ENCODE measurements around the gene ITPR1. TPM values are rescaled to one million over a fixed set of nuclear protein-coding genes. Genes with fewer than 3 reads are reported as not detected.

ITPR1 gene
- polyA plus RNA-seq, 1 donor = 12.7 TPM

GRCh38 chr3:4835616-4836043, 342.5 kb downstream of the ITPR1 start:
- WGBS (ENCODE audit: insufficient coverage, low lambda C conversion rate) = 83% methylated on average over 1 of the region's 3 CpGs

GRCh38 chr3:4836516-4836915, 343.4 kb downstream of the ITPR1 start:
- Histone ChIP-seq H3K27me3 (ENCODE audit: control insufficient read depth, insufficient read depth, low read length) (no peaks in the 10 kb centered on the region), H3K27ac (ENCODE audit: low read length) (no peak overlapping the region), H3K4me3 (ENCODE audit: low read length) (no peak overlapping the region), H3K9me3 (ENCODE audit: control insufficient read depth, low read depth, low read length) (no peaks in the 10 kb centered on the region), H3K4me1 (ENCODE audit: control insufficient read depth, insufficient read depth, low read length) (no peaks in the 10 kb centered on the region), H3K36me3 (ENCODE audit: control insufficient read depth, insufficient read depth, low read length) (no peaks in the 10 kb centered on the region)
- no peak for DNase-seq
- WGBS (ENCODE audit: insufficient coverage, low lambda C conversion rate) = no CpG with 5 or more reads among the region's 2 CpGs

More at GRCh38 chr3:4835616-4836043, 342.5 kb downstream of the ITPR1 start:
- no peaks in the 10 kb centered on the region for H3K4me1 ChIP-seq (ENCODE audit: control insufficient read depth, insufficient read depth, low read length)
- H3K4me3 ChIP-seq (ENCODE audit: low read length) = no peak overlapping the region
- H3K9me3 ChIP-seq (ENCODE audit: control insufficient read depth, low read depth, low read length) = no peaks in the 10 kb centered on the region
- no peaks in the 10 kb centered on the region for H3K36me3 ChIP-seq (ENCODE audit: control insufficient read depth, insufficient read depth, low read length)
- H3K27ac ChIP-seq (ENCODE audit: low read length) = no peak overlapping the region
- no peak for DNase-seq
- no peaks in the 10 kb centered on the region for H3K27me3 ChIP-seq (ENCODE audit: control insufficient read depth, insufficient read depth, low read length)

DNA sequence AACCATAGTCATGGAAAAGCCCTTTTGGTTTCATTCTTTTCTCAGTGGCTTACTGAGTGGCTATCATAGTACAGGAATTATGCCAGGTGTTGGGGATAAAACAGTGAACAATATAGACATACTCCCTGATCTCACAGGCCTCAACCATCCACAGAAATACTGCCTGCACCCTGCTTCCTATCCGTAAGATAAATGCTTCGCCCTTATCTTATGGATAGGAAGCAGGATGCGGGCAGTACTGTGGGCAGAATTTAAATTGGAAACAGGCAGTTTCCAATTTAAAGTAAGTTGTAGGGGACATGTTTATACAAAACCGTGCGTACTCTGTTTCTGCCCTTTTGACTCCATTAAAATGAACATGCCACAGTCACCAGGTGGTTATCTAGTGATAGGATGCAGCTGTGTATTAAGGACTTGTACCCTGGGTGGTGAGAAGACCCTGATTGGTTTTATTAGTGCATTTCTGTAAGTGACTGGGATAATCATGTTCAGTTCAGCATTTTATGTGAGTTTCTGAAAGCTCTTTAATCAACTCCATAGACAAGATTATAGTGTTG, 344.3 kb downstream of the ITPR1 start:
- Histone ChIP-seq H3K4me1 (ENCODE audit: control insufficient read depth, insufficient read depth, low read length) (no peaks in the 10 kb centered on the region), H3K9me3 (ENCODE audit: control insufficient read depth, low read depth, low read length) (no peaks in the 10 kb centered on the region), H3K27ac (ENCODE audit: low read length) (no peak overlapping the region), H3K4me3 (ENCODE audit: low read length) (no peak overlapping the region), H3K27me3 (ENCODE audit: control insufficient read depth, insufficient read depth, low read length) (no peaks in the 10 kb centered on the region), H3K36me3 (ENCODE audit: control insufficient read depth, insufficient read depth, low read length) (no peaks in the 10 kb centered on the region)
- no CpG with 5 or more reads among the region's 5 CpGs for WGBS (ENCODE audit: insufficient coverage, low lambda C conversion rate)
- DNase-seq = no peak

DNA sequence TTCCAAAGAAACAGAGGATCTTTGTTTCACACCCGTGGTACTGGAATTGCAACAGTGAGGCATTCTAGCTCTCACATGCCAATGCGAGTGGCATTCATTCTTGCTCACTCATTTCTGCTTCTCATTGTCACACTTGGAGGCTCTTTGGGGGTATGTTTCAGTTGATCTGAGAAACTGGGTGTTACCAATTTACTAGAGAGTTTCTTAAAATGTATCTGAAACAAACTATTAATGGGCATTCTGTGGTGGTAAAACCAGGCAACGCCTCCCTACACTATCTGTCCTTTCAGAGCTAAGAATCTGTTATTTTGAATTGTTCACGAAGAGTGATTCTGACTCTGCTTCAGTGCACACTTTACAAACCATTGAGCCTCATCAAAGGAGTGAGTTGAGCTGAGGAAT, 345.5 kb downstream of the ITPR1 start:
- no peak overlapping the region for H3K27ac ChIP-seq (ENCODE audit: low read length)
- no peak for DNase-seq
- no peaks in the 10 kb centered on the region for H3K27me3 ChIP-seq (ENCODE audit: control insufficient read depth, insufficient read depth, low read length)
- no CpG with 5 or more reads among the region's 4 CpGs for WGBS (ENCODE audit: insufficient coverage, low lambda C conversion rate)
- H3K9me3 ChIP-seq (ENCODE audit: control insufficient read depth, low read depth, low read length) = no peaks in the 10 kb centered on the region
- no peak overlapping the region for H3K4me3 ChIP-seq (ENCODE audit: low read length)
- no peaks in the 10 kb centered on the region for H3K36me3 ChIP-seq (ENCODE audit: control insufficient read depth, insufficient read depth, low read length)
- no peaks in the 10 kb centered on the region for H3K4me1 ChIP-seq (ENCODE audit: control insufficient read depth, insufficient read depth, low read length)

DNA sequence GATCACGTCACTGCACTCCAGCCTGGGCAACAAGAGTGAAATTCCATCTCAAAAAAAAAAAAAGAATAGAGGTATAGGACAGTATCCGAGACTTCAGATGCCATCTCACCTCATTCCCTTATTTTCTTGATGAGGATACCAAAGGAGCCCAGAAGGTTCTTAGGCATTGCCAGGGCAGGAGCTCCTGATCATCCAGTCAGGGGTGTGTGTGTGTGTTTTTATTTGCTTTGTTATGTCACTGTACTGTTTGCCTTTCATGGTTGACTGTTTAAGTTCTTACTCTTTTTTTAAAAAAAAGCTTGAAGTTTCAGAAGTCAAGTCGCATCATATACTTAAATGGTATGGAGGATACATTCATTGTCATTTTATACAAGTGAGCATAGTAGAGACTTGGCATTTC, 346.1 kb downstream of the ITPR1 start:
- no CpG with 5 or more reads among the region's 3 CpGs for WGBS (ENCODE audit: insufficient coverage, low lambda C conversion rate)
- no peak overlapping the region for H3K27ac ChIP-seq (ENCODE audit: low read length)
- DNase-seq = no peak
- H3K4me1 ChIP-seq (ENCODE audit: control insufficient read depth, insufficient read depth, low read length) = no peaks in the 10 kb centered on the region
- no peaks in the 10 kb centered on the region for H3K9me3 ChIP-seq (ENCODE audit: control insufficient read depth, low read depth, low read length)
- no peak overlapping the region for H3K4me3 ChIP-seq (ENCODE audit: low read length)
- no peaks in the 10 kb centered on the region for H3K36me3 ChIP-seq (ENCODE audit: control insufficient read depth, insufficient read depth, low read length)
- H3K27me3 ChIP-seq (ENCODE audit: control insufficient read depth, insufficient read depth, low read length) = no peaks in the 10 kb centered on the region

- Histone ChIP-seq H3K9me3 (ENCODE audit: control insufficient read depth, low read depth, low read length) (no peaks in the 10 kb centered on the region), H3K27ac (ENCODE audit: low read length) (no peak overlapping the region), H3K27me3 (ENCODE audit: control insufficient read depth, insufficient read depth, low read length) (no peaks in the 10 kb centered on the region), H3K4me1 (ENCODE audit: control insufficient read depth, insufficient read depth, low read length) (no peaks in the 10 kb centered on the region), H3K4me3 (ENCODE audit: low read length) (no peak overlapping the region), H3K36me3 (ENCODE audit: control insufficient read depth, insufficient read depth, low read length) (no peaks in the 10 kb centered on the region)
- no peak for DNase-seq
- WGBS (ENCODE audit: insufficient coverage, low lambda C conversion rate) = 60% methylated on average over 1 of the region's 3 CpGs
Observed at GRCh38 chr3:4841225-4841624, 348.1 kb downstream of the ITPR1 start.

DNA sequence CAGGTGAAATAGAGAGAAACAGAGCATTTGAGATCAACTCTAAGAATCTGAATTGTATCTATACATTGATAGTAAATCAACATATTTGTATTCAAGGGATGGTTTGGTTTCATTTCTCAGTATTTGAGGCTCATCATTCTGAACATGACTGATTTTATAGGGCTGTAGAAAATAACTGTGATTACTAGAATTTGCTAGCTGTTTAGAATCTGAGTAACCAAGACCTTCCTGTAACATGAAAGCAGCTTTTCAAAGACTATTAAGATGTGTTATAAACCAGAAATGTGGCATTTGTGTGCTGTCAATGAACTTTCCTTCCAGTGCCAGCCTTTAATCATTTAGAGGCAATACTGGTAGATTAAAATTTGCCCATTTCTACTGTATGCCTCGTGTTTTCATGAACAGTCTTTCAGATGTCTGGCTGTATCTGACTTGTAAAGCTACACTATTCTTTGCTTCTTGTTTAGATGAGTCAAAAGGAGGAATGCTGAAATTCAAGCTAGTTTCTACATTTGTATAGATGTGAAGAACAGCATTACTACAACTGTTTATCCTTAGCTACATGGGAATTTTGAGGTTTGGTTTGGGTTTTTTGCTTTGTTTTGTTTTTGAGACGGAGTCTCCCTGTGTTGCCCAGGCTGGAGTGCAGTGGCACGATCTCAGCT, 348.8 kb downstream of the ITPR1 start:
- 83% methylated on average over 1 of the region's 3 CpGs for WGBS (ENCODE audit: insufficient coverage, low lambda C conversion rate)
- H3K27ac ChIP-seq (ENCODE audit: low read length) = no peak overlapping the region
- no peaks in the 10 kb centered on the region for H3K27me3 ChIP-seq (ENCODE audit: control insufficient read depth, insufficient read depth, low read length)

DNA sequence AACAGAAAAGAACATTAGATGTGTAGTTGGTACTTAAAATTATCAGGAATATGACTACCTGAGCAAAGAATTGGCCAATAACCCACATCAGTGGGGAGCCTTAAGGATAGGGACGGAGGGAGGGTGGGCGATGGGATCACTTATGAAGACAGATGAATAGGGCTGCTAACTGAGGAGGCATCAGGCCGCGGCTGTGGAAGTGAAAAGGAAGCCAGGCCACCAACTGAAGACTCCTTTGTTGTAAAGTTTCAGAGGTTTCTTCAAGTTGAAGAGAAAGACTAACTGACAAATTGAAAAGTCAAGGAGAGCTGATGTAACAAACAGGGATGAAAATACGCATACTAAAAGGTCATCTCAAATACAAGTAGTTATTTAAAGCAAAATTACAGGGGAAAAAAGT, 350.5 kb downstream of the ITPR1 start:
- H3K27ac ChIP-seq (ENCODE audit: low read length) = no peak overlapping the region
- no peak overlapping the region for H3K4me3 ChIP-seq (ENCODE audit: low read length)
- peaks cover 5% of the 10 kb centered on the region for H3K4me1 ChIP-seq (ENCODE audit: control insufficient read depth, insufficient read depth, low read length)
- no peak for DNase-seq
- H3K9me3 ChIP-seq (ENCODE audit: control insufficient read depth, low read depth, low read length) = no peaks in the 10 kb centered on the region
- H3K27me3 ChIP-seq (ENCODE audit: control insufficient read depth, insufficient read depth, low read length) = no peaks in the 10 kb centered on the region
- H3K36me3 ChIP-seq (ENCODE audit: control insufficient read depth, insufficient read depth, low read length) = no peaks in the 10 kb centered on the region
- no CpG with 5 or more reads among the region's 5 CpGs for WGBS (ENCODE audit: insufficient coverage, low lambda C conversion rate)

More for the DNA sequence above, 348.8 kb downstream of the ITPR1 start:
- DNase-seq = no peak
- no peaks in the 10 kb centered on the region for H3K9me3 ChIP-seq (ENCODE audit: control insufficient read depth, low read depth, low read length)
- no peaks in the 10 kb centered on the region for H3K36me3 ChIP-seq (ENCODE audit: control insufficient read depth, insufficient read depth, low read length)
- no peaks in the 10 kb centered on the region for H3K4me1 ChIP-seq (ENCODE audit: control insufficient read depth, insufficient read depth, low read length)
- H3K4me3 ChIP-seq (ENCODE audit: low read length) = no peak overlapping the region

DNA sequence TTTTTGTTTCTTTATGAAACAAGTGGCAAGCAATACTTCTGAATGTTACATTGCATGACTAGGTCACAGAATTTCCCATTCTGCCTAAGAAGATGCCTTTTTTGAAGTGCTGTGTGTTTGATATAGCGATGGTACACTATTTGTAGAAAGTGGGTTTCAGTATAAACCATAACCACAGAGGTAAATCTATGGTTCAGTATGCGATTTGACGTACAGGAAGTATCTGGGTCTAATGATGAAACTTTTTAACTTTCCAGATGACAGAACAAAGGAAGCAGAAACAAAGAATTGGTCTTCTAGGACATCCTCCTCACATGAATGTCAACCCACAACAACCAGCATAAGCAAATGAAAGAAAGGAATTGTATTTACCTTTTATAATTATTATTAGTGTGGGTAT, 352.7 kb downstream of the ITPR1 start:
- H3K27ac ChIP-seq (ENCODE audit: low read length) = no peak overlapping the region
- H3K9me3 ChIP-seq (ENCODE audit: control insufficient read depth, low read depth, low read length) = no peaks in the 10 kb centered on the region
- WGBS (ENCODE audit: insufficient coverage, low lambda C conversion rate) = no CpG with 5 or more reads among the region's 3 CpGs
- no peaks in the 10 kb centered on the region for H3K27me3 ChIP-seq (ENCODE audit: control insufficient read depth, insufficient read depth, low read length)
- H3K4me1 ChIP-seq (ENCODE audit: control insufficient read depth, insufficient read depth, low read length) = peaks cover 12% of the 10 kb centered on the region
- no peak overlapping the region for H3K4me3 ChIP-seq (ENCODE audit: low read length)
- no peaks in the 10 kb centered on the region for H3K36me3 ChIP-seq (ENCODE audit: control insufficient read depth, insufficient read depth, low read length)
- no peak for DNase-seq

GRCh38 chr3:4846543-4846942, 353.4 kb downstream of the ITPR1 start:
- no peaks in the 10 kb centered on the region for H3K9me3 ChIP-seq (ENCODE audit: control insufficient read depth, low read depth, low read length)
- H3K4me3 ChIP-seq (ENCODE audit: low read length) = no peak overlapping the region
- no peaks in the 10 kb centered on the region for H3K27me3 ChIP-seq (ENCODE audit: control insufficient read depth, insufficient read depth, low read length)
- WGBS (ENCODE audit: insufficient coverage, low lambda C conversion rate) = no CpG with 5 or more reads among the region's 4 CpGs
- DNase-seq = no peak
- H3K4me1 ChIP-seq (ENCODE audit: control insufficient read depth, insufficient read depth, low read length) = peaks cover 12% of the 10 kb centered on the region
- no peaks in the 10 kb centered on the region for H3K36me3 ChIP-seq (ENCODE audit: control insufficient read depth, insufficient read depth, low read length)
- H3K27ac ChIP-seq (ENCODE audit: low read length) = no peak overlapping the region

Data from large intestine (tissue), 3 donors.